IPS DF 19.7 (cell line): ENCODE data around the gene JPH2.
"Not testable (repeated sequence)": the region's sequence is repeated elsewhere in the genome, so short reads cannot be mapped to it uniquely, and the experiment has no call there.

Experiments
- DNase-seq: peaks from one replicate; pipeline ENCODE4 v3.0.0-alpha.2; 2013; ENCODE audit warnings: low read depth, low spot score

Gene JPH2

GRCh38 chr20:44187054-44187771 is at the start of gene JPH2:
TSS of gene JPH2 (minus strand) at chr20:44187188. CDS start at chr20:44186705, 483 bp downstream.
- DNase-seq, result no peak

GRCh38 chr20:44235702-44236101 is 48.7 kb upstream of the JPH2 start:
- DNase-seq, result no peak

- DNase-seq, result no peak
These were observed 47.8 kb upstream of the JPH2 start for GRCh38 chr20:44234566-44235317.

GRCh38 chr20:44233436-44234016 is 46.5 kb upstream of the JPH2 start:
- DNase-seq, result no peak

- not testable (repeated sequence) for DNase-seq
These were observed 45.5 kb upstream of the JPH2 start for GRCh38 chr20:44232469-44232856.

- no peak for DNase-seq
These were observed 44.9 kb upstream of the JPH2 start for GRCh38 chr20:44231713-44232468.

- DNase-seq, result no peak
These were observed 44.2 kb upstream of the JPH2 start for GRCh38 chr20:44231193-44231592.

GRCh38 chr20:44228465-44229258 is 41.7 kb upstream of the JPH2 start:
- DNase-seq, result no peak

- no peak for DNase-seq
These were observed 37.6 kb upstream of the JPH2 start for GRCh38 chr20:44224637-44225036.

GRCh38 chr20:44223721-44224120 is 36.7 kb upstream of the JPH2 start:
- no peak for DNase-seq

GRCh38 chr20:44222633-44223368 is 35.8 kb upstream of the JPH2 start:
- DNase-seq, result no peak

GRCh38 chr20:44222027-44222426 is 35.0 kb upstream of the JPH2 start:
- no peak for DNase-seq

GRCh38 chr20:44221368-44221954 is 34.5 kb upstream of the JPH2 start:
- no peak for DNase-seq

GRCh38 chr20:44219791-44220190 is 32.8 kb upstream of the JPH2 start:
- DNase-seq, result no peak

GRCh38 chr20:44219170-44219730 is 32.3 kb upstream of the JPH2 start:
- no peak for DNase-seq

GRCh38 chr20:44218446-44218845 is 31.5 kb upstream of the JPH2 start:
- DNase-seq, result no peak

GRCh38 chr20:44217342-44218092 is 30.5 kb upstream of the JPH2 start:
- DNase-seq, result no peak

- DNase-seq, result no peak
These were observed 28.1 kb upstream of the JPH2 start for GRCh38 chr20:44215125-44215524.

- DNase-seq, result no peak
These were observed 25.8 kb upstream of the JPH2 start for GRCh38 chr20:44212792-44213191.
